Suppressor macrophage treated with lipopolysaccharide for 1 hour (primary cell): ENCODE measurements around the gene KCNQ1.
A peak's percentile ranks its signal among the peaks of the same experiment; 100 is the strongest.

ENCODE experiments used
- DNase-seq, 3 donors: peaks; one replicate each; pipeline ENCODE4 v3.0.0-alpha.2; 2020 to 2022

The KCNQ1 gene

DNA sequence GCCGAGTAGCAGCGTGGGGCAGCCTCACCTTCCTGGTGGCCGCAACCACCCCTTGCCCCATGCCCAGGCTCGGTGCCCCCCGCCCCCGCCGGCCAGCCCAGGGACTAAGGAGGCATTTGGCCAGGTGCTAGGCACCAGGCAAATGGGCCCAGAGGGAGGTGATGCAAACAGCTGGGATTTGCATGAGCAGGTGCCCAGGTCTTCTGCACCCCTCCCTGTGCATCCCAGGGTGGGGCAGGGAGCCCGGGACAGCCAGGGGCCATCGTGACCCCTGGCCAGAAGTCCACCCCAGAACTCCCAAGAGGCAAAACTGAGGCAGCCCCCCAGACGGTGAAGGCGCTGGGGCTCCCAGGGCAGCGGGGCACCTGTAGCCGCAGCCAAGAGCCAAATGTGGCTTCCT lies 18.6 kb upstream of the KCNQ1 start:
- no peak for DNase-seq

DNA sequence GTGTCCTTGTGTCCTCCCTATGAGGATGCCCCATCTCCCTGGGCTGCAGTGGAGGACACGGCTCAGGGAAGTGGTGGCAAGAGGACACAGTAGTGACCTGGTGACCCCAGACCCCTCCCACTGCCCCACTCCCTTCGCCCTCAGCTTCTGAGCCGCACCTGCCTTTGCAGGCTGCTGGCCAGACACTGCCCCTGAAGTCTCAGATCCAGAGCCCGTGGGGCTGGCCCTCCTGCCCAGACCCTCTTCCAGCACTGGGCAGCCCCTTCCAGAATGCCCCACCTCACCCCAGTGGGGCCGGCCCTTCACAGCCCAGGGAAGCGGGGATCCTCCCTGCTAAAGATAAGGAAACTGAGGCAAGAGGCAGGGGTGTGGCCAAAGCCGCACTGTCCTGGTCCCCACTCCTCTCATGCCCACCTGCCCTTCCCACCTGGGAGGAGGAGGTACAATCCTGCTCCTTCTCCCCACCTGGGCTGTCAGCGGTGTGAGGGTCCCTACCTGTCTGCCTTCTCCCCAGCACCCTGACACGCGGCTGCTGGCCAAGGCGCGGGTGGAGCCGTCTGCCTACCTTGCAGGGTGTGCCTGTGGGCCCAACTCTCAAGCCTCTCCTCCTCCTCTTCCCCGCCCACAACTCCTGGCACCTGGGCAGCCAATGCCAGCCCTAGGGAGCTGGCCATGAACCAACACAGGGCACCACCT lies 17.8 kb upstream of the KCNQ1 start:
- DNase-seq: no peak

GRCh38 chr11:2427721-2428321 lies 17.0 kb upstream of the KCNQ1 start:
- no peak for DNase-seq

GRCh38 chr11:2428322-2428795 lies 16.4 kb upstream of the KCNQ1 start:
- DNase-seq: peak; percentile 82 to 91 (median 91)

DNA sequence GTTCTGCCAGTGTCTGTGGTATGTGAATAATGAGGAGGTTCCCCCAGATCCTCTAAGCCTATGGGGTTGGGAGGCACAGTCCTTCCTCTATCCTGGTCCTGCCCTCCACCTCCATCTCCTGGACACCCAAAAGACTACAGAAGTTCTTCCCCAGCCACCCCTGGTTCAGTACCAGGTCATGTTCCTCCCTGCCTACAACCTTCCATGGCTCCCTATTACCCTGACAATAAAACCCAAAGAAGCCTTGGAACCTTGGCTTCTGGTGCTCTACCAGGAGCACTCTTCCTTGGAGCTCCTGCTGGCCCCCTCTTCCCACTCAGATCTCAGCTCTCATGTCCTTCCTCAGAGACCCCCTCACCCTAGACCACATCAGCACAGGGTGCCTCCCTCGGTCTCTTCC lies 13.4 kb upstream of the KCNQ1 start:
- no peak for DNase-seq

DNA sequence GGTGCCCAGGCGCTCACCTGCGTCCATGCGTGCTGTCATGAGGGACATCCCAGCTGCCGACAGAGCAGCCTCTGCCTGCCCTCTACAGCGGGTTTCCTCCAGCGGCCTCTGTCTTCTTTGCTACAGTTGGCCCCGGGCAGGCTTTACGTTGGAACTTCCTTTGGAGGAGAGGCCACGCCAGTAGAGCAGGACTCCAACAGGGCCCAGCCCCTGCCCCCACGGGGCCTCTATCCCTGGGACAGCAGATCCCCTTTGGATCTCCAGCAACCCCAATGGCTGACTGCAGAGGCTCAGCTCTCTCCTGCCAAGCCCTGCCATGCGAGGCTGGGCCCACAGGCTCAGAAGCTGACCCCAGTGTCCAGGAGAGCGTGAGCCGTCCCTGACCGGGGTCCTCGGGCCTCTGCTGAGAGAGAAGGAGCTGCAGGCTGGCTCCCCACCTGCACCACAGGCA lies 12.6 kb upstream of the KCNQ1 start:
- no peak for DNase-seq

DNA sequence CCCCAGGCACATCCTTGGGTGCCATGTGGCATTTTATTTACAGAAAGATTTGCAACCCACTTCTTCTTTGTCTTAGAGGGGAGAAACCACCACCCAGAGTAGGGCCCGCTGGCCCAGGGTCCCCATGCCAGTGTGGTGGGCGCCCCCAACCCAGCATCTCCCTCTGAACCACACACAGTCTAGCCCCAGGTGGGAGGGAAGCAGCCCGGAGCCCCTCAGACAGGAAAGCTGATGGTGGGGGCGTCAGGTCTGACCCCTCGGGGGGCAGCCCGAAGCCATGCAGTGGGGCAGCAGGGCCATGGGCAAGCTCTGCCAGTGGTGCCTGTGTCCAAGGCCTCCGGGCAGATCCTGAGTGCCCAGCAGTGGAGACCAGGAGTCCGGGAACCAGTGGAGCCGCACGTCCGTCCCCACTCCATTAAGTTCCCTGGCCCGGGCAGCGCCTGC lies 12.2 kb upstream of the KCNQ1 start:
- no peak for DNase-seq

GRCh38 chr11:2433106-2433925 lies 11.5 kb upstream of the KCNQ1 start:
- no peak for DNase-seq

DNA sequence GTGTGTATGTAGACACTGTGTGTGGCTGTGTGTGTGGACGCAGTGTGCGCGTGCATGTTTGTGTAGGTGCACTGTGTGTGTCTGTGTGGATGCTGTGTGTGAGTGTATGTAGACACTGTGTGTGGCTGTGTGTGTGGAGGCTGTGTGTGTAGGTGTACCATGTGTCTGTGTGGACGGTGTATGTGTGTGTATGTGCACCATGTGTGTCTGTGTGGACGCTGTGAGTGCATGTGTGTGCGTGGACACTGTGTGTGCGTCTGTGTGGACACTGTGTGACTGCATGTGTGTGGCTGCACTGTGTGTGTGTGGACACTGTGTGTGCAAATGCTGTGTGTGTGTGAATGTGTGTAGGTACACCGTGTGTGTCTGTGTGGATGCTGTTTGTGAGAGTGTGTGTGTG lies 10.8 kb upstream of the KCNQ1 start:
- DNase-seq: no peak

- DNase-seq: no peak
Measured at GRCh38 chr11:2434506-2435255, 10.1 kb upstream of the KCNQ1 start.

- no peak for DNase-seq
Measured at GRCh38 chr11:2435288-2436012, 9.4 kb upstream of the KCNQ1 start.

GRCh38 chr11:2436013-2436520 lies 8.7 kb upstream of the KCNQ1 start:
- no peak for DNase-seq

GRCh38 chr11:2436521-2437031 lies 8.2 kb upstream of the KCNQ1 start:
- no peak for DNase-seq

DNA sequence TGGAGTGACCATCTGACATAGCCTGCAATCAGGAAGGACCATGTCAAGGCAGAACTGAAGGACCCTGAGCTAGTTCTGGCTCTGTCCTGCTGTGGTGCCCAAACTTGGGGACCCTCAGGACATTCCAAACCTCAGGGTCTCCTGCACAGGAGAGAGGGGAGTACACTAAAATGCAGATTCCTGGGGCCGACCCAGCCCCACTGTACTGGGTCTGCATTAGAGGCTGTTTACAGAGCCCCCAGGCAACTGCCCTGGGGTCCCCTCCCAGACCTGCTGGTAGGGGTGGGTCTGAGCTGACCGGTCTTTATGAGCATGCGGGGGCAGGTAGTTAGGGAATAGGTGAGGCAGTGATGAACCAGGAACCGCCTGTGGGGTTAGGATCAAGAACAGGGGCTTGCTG lies 7.3 kb upstream of the KCNQ1 start:
- no peak for DNase-seq

DNA sequence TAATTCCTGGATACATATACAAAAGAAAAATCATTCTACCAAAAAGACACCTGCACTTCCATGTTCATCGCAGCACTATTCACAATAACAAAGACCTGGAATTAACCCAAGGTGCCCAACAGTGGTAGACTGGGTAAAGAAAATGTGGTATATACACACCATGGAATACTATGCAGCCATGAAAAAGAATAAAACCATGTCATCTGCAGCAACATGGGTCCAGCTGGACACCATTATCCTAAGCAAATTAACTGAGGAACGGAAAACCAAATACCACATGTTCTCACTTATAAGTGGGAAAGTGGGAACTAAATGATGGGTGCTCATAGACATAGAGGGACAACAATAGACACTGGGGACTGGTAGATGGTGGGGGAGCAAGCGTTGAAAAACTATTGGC lies 5.0 kb upstream of the KCNQ1 start:
- no peak for DNase-seq

DNA sequence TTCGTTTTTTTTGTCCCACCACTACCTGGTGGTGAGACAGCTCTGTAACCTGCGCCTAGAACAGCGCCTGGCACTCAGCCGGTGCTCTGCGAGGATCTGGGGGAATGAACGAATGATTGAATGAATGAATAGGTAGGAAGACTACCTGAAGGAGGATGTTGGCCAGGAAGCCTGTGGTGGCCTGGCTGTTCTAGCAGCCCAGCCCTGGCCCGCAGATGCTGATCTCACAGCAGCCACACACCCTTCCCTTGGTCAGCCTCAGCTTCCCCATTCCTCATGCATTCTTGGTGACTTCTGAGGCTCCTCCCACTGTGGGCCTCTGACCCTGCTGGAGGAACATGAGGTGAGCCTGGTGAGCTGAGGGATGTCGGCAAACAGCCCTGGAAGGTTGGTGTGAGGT lies 4.2 kb upstream of the KCNQ1 start:
- DNase-seq: peak; percentile 49 to 55 (median 51)

- no peak for DNase-seq
Measured at GRCh38 chr11:2441171-2441570, 3.6 kb upstream of the KCNQ1 start.

GRCh38 chr11:2442589-2442988 lies 2.2 kb upstream of the KCNQ1 start:
- no peak for DNase-seq

DNA sequence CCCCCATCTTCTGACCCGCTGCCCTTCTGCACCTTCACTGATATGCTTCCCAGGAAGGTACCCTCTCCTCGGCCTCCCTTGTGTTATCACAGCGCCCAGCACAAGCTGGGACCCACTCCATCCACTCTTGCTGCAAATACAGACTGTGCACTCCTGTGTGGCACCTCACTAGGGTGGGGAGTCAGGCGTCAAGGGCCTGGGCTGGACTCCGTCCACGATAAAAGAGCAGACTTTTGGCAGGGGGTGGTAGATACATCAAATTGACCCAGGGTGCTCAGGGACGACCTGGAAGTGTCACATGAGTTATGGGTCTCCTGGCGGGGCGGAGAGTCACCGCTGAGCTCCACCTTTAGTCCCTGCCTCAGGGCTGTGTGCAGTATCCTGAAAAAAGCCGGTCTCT lies 1.4 kb upstream of the KCNQ1 start:
- DNase-seq: no peak

DNA sequence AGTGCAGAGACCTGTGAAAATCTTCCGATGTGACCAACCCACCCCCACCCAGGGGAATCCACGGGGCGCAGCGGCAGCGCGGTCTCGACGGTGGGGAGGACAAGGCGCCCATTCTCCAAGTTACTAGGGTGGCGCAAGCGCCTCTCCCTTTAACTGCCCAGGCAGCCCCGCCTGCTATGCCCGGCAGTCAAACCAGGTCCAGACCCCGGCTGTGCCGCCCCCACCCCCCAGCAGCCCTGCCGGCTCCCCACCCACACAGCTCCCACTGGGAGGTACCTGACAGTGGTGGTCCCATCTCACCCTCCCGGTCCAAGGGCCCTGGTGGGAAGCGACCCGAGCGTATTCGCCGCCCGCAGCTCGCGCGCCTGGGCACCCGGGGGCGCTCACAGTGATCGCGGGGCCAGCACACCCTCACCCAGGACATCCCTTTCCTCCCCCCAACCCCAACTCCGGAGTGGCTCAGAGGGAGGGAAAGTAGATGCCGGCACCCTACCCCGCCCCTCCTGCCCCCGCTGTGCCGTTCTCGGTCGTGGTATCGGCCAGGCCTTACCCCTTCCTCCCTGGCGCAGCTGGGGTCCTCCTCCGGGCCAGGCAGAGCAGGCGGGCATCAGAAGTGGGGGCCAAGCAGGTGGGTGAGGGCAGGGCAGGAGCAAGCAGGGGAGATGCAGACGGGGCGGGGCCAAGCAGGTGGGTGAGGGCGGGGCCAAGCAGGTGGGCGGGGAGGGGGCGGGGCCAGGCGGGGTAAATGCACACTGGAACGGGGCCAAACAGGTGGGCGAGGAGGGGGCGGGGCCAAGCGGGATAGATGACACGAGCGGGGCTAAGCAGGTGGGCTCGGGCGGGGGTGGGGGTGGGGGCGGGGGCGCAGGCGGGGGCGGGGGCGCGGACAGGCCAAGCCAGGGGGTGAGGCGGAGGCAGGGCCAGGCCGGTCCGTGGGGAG lies 657 bp upstream of the KCNQ1 start, which contains the start of gene TRPM5:
TSS of gene TRPM5 (minus strand) at position 634 of the 940 bp plus-strand sequence. CDS start 21,478 bp downstream, outside the sequence.
- peak in 1 of 3 donors; percentile 41 for DNase-seq
